GM21360 (cell line): ENCODE results near the gene NEDD4L.
"Not testable (repeated sequence)": the region's sequence is repeated elsewhere in the genome, so short reads cannot be mapped to it uniquely, and the experiment has no call there.

Experiments
- ATAC-seq: cut with Tn5 transposase; IDR thresholded peaks from one replicate; pipeline ENCODE4 v1.9.1; 2021; ENCODE audit warnings: mild to moderate bottlenecking, moderate library complexity; ENCODE audit not compliant: unreplicated experiment

NEDD4L gene

DNA sequence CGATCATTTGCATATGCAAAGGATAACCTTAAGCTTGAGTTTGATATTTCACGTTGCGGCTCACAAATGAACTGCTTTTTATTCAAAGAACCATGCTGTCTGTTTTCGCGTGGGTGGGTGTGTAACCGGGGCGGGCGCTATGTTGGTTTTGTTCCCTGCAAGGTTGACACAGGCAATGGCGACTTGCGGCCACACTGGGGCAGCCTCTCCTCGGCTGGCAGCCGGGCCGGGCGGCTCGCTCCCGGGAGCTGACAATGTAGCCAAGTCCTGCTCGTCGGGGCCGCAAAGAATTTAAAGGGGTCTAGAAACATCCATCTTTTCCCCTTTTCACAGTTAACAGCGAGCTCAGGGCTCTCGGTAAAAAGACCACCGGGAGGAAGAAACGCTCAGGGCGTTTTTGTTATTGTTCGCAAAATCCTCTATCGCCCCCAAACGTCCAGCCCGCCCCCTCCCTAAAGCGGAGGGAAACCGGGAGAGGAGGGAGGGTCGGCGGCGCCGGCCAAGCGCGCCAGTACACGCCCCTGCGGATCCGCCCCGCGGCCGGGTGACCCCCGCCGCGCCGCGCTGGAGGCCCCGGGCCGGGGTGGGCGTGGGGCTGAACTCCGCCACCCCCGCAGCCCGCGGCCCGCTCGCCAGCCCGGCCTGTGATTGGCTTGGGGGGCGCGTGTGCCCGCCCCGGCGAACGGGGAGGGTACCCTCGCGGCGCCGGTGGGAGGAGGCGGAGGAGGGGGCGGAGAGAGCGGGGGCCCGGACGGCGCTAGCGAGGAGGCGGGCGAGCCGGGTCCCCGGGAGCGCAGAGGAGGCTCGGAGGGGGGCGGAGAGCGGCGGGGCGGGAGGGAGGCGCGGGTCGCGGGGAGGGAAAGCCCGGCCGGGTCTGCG lies at the start of gene NEDD4L:
Gene NEDD4L, plus strand, starts transcription at position 736 of the 879 bp plus-strand sequence. CDS start 435 bp downstream, outside the sequence.
- ATAC-seq, result peak; percentile 66

DNA sequence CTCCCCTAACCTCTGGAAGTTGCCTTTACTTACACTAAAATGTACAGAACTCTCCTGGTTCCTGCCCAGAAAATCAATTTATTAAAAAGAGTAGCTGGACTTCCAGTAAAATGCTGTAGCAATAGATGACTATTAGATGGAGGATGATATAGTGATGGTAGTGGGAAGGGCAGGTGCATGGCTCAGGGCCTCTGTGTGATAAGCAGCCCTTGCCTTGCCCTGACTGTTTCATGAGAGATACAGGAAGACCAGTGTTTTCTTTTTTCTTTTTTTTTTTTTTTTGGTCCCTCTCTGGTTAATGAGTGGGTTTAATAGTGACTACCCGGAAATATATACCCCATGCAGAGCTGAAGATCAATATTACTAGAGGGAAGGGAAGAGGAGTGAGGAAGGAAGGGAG lies 48.7 kb upstream of the NEDD4L start:
- ATAC-seq, result no peak

DNA sequence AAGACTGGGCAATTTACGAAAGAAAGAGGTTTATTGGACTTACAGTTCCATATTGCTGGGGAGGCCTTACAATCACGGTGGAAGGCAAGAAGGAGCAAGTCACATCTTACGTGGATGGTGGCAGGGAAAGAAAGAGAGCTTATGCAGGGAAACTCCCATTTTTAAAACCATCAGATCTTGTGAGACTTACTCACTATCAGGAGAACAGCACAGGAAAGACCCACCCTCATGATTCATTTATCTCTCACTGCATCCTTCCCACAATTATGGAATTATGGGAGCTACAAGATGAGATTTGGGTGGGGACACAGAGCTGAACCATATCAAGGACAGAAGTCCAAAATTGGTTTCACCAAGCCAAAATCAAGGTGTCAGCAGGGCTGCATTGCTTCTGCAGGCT lies 47.1 kb upstream of the NEDD4L start:
- ATAC-seq, result not testable (repeated sequence)

DNA sequence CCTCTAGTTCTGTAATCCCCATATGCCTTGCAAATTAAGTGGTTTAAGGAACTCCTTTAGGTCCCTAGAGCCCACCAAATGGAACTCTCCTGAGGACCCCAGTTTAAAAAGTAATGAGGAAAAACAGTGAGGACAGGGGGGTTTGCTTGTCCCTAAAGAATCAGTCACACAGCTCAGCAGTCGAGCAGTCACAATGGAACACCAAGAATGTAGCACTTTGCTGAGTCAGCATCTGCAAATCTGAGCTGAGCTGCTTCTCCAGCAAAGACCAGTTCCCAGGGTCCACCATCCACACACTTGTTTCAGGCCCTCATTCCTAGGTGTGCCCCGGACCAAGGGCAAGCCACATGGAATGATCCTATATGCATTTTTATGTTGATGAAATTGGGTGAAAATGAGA lies 46.2 kb upstream of the NEDD4L start:
- ATAC-seq, result no peak

DNA sequence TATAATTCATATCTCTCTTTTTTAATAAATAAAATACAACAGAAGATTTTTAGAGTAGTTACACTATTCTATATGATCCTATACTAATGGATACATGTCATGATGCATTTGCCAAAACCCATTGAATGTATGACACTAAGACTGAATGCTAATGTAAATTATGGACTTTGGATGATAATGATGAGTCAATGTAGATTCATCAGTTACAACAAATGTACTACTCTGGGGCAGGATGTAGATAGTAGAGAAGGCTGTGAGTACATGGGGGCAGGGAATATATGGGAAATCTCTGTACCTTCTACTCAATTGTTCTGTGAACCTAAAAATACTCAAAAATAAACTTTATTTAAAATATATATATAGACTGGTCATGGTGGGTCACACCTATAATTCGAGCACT lies 45.6 kb upstream of the NEDD4L start:
- no peak for ATAC-seq

DNA sequence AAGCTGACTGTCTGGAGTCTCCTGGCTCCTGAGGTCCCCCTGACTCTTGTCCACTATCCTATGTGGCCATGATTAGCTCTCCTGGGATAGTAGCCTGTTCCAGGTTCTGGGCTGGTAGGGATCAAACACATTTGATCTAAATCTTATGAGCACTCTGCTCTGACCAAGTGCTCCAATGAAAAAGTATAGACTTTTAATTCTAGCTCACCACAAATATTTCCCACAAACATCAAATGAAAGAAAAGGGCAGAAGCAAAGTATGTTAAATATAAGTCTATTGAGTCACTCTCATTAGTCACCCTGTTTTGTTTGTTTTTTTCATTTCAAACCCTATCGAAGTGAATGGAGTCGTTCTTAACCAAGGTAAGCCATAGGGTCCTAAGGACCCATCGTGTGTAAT lies 39.7 kb upstream of the NEDD4L start:
- no peak for ATAC-seq

DNA sequence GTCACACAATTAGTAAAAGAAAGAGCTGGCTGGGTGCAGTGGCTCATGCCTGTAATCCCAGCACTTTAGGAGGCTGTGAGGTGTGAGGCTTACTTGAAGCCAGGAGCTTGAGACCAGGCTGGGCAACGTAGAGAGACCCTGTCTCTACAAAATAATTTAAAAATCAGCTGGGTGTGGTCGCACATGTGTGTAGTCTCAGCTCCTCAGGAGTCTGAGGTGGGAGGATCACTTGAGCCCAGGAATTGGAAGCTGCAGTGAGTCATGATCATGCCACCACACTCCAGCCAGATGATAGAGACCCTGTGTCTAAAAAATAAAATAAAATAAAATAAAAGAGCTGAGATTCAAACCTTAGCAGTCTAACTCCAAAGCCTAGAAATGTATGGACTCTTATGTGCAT lies 39.0 kb upstream of the NEDD4L start:
- ATAC-seq, result no peak

DNA sequence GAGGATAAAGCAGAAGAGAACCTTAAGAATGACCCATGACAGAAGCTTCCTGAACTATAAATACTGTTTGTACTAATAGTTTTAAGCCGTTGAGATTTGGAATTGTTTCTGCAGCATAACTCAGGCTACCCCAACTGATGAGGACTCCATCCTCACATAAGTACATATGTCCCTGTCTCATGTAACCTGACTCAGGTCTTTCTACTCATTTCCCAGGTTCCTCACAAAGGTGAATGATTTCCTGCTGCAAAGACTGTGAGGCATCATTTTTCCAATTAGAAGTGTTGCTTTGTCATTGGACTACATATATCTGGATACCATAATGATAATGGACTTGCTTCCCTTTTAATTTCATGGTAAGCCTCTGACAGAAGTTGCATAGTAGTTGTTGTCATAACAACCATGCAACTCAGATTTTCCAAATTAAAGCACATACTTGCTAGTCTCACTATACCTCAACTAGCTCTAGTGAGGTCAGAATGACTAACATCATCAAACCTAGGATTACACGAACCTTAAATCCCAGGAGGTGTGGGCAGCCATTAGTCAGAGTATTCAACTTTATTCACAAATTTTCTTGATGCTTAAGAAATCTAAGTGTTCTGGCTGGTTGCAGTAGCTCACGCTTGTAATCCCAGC lies 38.0 kb upstream of the NEDD4L start:
- no peak for ATAC-seq

DNA sequence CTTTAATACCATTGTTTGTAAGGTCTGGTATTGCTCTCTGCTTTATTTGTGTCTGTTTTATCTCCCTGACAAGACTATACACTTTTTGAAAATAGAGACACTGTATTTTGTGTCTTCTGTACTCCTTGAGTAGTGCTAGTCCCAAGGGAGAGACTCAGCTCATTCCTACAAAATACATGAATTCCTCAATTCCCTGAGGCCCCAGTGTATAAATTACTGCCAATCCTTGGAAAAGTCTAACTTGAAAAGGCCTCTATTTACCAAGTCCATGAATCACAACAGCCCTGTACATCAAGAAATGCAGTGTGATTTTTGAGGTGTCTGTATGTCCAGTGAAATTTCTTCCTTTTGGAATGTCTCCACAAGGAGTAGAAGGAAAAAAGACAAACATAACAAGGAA lies 34.9 kb upstream of the NEDD4L start:
- no peak for ATAC-seq

DNA sequence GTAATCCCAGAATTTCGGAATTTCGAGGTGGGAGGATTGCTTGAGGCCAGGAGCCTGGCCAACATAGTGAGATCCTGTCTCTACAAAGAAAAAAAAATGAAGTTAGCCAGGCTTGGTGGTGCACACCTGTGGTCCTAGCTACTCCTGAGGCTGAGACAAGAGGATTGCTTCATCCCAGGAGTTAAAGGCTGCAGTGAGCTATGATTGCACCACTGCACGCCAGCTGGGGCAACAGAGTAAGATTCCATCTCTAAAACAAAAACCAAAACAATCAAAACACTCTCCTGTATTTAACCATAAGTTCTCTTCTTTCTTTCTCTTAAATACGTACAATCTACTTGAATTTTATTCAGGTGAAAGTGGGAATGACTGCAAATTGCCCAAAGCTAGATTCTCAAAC lies 33.8 kb upstream of the NEDD4L start:
- no peak for ATAC-seq

DNA sequence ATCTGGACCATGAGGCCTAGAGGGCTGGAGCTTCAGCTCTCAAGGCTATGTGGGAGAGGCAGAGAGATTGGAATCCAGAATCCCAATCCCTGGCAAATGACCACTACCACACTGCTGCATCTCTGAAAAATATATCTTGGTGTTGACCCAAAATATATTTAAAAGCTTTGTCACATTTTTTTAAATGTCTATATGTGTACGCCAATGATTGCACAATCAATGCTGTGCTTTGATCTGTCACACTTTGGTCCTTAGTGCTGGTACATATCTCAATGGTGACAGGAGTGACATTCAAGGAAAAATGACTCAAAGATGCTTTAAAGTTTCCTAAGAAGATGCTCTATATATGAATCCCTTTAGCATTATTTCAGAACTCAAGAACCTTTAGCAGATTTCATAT lies 31.7 kb upstream of the NEDD4L start:
- ATAC-seq, result no peak

DNA sequence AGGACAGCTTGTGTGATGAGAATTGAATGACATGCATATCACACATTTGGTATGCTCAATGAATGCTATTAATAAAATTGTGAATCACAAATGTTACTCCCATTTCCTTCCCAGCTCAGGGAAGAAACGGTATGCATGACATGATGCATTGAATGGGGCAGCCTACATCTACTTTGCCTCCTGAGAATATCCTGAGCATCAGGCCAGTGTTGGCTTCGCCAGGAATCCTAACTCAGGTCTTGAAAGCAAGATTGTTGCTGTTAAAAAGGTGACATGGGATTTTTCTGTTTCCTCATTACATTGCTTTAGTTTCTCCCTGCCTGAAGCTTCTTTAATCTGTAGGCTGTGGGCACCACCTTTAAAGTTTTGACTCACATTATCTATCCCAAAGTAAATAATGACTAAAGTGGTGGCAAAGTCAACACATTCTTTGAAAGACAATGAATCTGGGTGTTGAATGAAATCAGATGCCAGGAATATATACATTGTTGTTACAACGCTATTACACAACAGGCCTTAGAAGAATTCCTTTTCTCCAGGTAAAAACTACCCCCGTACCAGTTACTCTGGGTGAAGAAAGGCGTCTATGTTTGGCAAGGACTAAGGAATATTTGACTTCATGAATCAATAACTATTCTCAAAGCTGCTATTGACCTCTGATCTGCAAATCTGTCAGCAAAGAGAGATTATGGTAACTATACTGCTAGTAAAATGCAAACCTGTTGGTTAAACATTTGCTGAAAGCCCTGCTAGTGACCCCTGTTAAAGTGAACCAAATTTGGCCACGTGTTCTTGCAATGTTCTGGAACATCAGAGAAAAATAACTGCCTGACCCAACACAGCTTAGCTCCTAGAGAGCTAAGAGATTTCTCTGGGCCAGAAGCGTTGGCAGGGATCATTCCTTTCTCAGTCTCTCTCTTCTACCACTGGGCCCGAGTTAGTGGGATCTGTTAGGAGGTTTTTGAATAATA lies 30.5 kb upstream of the NEDD4L start:
- ATAC-seq, result no peak

DNA sequence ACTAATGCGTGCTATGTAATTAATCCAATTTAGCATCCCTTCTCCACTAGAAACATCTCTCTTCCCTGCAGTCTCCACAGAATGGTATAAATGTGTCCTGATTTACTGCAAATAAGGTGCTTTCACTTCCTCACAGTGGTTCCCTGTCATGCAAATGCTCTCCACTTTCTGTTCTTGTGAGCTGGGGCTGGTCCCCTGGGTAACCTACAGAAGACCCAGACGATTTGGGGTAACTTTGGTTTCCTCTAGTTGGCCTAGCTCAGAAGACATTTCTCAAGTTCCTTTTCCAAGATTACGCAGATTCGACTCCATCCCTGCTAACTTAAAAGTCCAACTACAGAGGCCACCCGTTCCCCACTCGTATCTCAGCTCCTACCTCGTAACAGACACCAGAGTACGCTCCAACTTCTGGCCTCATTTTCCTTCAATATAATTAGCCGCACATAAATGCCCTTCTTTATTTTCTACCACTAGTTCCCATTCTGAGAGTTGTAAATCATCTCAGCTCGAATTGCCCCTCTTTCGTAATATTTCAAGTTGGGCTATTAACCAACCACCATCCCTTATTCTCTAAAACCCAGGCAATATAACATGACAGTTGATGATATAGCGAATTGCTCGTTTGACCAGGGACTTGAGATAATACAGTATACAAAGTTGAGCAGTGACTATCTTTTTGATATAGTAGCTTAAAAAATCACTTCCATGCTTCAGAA lies 28.8 kb upstream of the NEDD4L start:
- peak; percentile 99 for ATAC-seq

DNA sequence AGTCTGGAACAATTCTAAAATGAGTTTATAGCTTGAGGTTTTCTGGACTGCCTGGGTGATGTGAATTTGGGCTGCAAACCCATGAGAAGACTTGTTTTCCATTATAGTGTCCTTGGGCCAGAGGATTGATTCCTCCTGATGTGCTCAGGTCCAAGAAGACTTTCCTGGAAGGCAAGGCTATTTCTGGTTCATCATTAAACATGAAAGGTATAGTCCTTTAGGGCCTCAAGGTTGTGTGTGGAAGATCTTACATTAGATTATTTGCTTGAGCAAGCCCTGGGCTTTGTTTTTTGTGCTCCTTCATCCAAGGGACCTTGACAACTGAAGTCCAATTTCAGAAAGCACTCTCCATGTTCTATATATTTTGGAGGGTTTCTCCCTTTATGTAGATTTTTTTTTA lies 26.8 kb upstream of the NEDD4L start:
- ATAC-seq, result no peak

DNA sequence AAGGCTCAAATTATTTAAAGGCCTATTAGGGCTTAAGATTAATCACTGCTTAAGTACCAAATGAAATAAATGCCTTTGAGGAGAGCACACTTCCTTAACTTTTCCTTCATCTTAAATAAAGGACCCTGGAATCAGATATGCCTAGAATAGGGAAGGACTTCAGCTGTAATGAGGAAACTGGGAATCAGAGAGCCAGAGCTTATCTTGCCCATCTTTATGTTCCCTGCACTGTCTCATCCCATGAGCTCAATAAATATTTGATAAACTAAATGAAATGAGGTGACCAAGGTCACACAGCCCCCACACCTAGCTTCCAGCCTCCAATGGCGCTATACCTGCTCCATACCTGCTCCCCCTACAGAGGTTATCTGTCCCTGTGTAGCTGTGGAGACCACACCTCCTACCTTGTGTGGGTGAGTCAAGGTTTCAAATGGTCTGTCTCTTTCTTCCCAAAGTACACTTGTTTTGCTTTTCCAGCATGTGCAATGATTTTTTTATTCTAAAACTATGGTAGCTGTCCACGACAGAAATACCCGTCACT lies 23.4 kb upstream of the NEDD4L start:
- ATAC-seq, result no peak

DNA sequence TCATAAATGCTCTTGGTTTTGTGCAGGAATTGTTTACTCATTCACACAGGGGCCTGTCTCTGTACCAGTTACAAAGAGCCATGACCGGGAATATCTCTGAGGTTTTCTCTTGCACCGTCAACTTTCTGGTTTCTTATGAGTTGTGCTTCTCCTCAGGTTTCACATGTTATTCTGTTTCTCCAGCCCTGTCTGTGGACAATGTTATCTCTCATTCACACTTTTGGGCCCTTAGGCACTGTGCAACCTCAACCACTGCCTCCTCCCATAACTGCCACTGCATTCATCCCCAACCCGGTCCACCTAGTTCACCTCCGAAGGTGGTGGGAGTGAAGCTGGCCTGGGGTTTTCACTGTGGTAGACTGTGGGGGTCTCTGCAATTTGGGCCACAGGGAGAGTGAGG lies 22.5 kb upstream of the NEDD4L start:
- no peak for ATAC-seq

DNA sequence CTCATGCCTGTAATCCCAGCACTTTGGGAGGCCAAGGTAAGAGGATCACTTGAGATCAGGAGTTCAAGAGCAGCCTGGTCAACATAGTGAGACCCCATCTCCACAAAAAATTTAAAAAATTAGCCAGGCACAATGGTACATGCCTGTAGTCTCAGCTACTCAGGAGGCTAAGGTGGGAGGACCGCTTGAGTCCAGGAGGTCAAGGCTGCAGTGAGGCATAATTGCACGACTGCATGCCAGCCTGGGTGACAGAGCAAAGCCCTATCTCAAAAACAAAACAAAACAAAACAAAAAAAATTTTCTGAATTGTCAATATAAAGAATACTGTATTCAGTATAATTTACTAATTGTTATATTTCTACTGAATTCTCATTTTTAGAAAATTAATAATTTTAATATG lies 20.9 kb upstream of the NEDD4L start:
- no peak for ATAC-seq

DNA sequence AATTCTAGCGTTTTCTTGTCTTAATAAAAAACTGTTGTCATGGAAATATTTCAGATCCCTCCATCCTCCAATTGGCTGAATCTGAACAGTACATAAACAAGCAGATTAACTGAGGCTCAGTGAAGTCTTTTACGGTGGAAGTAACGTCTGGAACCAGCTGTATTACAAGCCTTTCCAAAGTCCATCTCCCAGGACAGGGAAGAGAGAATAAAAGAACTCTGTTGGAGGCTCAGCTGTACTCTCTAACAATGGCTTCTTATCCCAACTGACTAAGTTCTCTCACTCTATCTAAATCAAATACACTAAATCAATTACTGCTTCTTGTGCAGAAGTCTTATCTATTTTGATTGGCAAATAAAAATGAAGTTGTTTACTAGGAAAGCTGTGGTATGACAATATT lies 19.9 kb upstream of the NEDD4L start:
- ATAC-seq, result no peak

DNA sequence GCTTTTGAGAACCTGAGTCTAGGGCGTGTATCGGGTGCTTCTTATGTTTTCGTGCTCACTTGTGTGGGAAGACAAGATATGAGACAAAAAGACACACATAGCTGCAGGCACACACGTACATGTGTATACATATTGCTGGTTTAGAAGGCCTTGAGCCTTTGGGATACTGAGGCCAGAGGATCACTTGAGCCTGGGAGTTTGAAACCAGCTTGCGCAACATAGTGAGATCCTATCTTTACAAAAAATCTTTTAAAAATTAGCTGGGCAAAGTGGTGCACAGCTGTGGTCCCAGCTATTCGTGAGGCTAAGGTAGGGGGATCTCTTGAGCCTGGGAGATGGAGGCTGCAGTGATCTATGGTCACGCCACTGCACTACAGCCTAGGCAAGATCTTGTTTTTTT lies 18.8 kb upstream of the NEDD4L start:
- no peak for ATAC-seq

DNA sequence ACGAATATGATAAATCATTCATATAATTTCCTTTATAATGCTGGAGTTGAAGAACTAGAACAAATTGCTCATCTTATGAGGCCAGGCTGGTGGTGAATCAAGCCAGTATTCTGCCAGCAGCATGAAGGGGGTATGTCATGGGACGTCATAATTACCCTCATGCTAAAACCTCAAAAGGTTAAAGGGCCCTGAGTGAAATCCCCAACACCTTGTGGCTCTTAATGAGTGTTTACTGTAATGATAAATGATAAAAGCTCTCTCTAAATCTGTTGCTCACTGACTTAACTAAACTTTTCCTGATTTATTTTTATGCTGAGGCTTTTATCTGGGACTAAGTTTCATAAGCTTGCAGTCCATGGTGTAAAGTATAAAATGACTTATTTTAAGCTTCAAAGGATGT lies 18.3 kb upstream of the NEDD4L start:
- ATAC-seq, result no peak
